ENCODE measurements around the gene ESR1. TPM values are rescaled to one million over a fixed set of nuclear protein-coding genes. Genes with fewer than 3 reads are reported as not detected.

ESR1 gene
- polyA plus RNA-seq, 3 donors: 0.12 to 0.24 (median 0.23) TPM

DNA sequence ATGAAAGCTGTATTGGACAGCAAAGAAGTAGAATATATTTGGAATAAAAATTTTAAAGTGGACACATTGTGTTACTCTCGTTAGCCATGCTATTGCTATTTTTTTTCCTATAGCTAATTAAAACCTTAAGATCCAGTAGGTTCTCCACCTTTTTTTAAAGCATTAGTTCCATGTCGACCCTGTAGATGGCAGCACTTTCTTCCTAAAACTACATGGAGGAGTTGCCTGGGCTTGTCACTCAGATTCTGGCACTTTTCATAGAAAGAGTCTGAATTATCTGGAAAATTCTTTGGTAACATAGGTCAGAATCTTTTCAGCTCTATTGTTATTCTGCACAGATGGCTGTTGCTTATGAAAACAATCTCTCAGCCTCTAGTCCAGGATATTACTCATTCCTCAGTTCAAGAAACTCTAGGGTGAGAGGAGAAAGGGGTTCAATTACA, 42.0 kb upstream of the ESR1 start:
- Histone ChIP-seq H4K20me1 (ENCODE audit: insufficient read depth, low read length) (no peaks in the 10 kb centered on the region), H3K4me1 (ENCODE audit: control insufficient read depth in 1 of 2, insufficient read depth in 2 of 2, low read length in 2 of 2) (peaks cover 7 to 10% of the 10 kb centered on the region in 2 donors), H3K27ac (ENCODE audit: low read depth in 1 of 2, low read length in 2 of 2) (no peak overlapping the region), H3K9ac (ENCODE audit: insufficient read depth, low read length, poor library complexity, severe bottlenecking) (no peak overlapping the region), H3K27me3 (ENCODE audit: control insufficient read depth in 2 of 2, insufficient read depth in 2 of 2, low read length in 2 of 2) (no peaks in the 10 kb centered on the region), H3K9me3 (replicated peaks in 1 of 2; ENCODE audit: control insufficient read depth in 1 of 2, insufficient read depth in 1 of 2, low read length in 2 of 2) (no peaks in the 10 kb centered on the region), H3K4me2 (replicated peaks; ENCODE audit: extremely low read depth, low read length, poor library complexity, severe bottlenecking) (no peak overlapping the region), H3K36me3 (replicated peaks in 1 of 2; ENCODE audit: control insufficient read depth in 1 of 2, insufficient read depth in 2 of 2, low read length in 2 of 2) (no peaks in the 10 kb centered on the region), H2AFZ (ENCODE audit: insufficient read depth, low read depth, low read length, poor library complexity, severe bottlenecking) (no peak overlapping the region), H3K79me2 (ENCODE audit: insufficient read depth, low read length) (no peaks in the 10 kb centered on the region), H3K4me3 (replicated peaks in 1 of 3; ENCODE audit: low read depth in 2 of 3, low read length in 3 of 3) (no peak overlapping the region)
- Mint-ChIP-seq H3K27ac (no peak overlapping the region), H3K36me3 (no peaks in the 10 kb centered on the region), H3K4me1 (peaks cover 9% of the 10 kb centered on the region), H3K27me3 (ENCODE audit: low read depth in 3 of 3) (peaks cover 0 to 3% (median 3%) of the 10 kb centered on the region in 3 donors), H3K4me3 (no peak overlapping the region), H3K9me3 (no peaks in the 10 kb centered on the region)
- TF ChIP-seq, protein P1, sequence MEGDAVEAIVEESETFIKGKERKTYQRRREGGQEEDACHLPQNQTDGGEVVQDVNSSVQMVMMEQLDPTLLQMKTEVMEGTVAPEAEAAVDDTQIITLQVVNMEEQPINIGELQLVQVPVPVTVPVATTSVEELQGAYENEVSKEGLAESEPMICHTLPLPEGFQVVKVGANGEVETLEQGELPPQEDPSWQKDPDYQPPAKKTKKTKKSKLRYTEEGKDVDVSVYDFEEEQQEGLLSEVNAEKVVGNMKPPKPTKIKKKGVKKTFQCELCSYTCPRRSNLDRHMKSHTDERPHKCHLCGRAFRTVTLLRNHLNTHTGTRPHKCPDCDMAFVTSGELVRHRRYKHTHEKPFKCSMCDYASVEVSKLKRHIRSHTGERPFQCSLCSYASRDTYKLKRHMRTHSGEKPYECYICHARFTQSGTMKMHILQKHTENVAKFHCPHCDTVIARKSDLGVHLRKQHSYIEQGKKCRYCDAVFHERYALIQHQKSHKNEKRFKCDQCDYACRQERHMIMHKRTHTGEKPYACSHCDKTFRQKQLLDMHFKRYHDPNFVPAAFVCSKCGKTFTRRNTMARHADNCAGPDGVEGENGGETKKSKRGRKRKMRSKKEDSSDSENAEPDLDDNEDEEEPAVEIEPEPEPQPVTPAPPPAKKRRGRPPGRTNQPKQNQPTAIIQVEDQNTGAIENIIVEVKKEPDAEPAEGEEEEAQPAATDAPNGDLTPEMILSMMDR (IDR thresholded peaks at IDR 0.05): peak; percentile 83
- intact Hi-C loops (cut with micrococcal nuclease): loop anchor here in 1 of 2 donors (10.0 kb wide), 1 partner anchor 359 kb away; no protein-coding TSS in a partner anchor
- DNase-seq: peak; percentile 32 to 53 (median 40)
- WGBS (ENCODE audit: insufficient coverage): no CpG with 5 or more reads among the region's 2 CpGs

DNA sequence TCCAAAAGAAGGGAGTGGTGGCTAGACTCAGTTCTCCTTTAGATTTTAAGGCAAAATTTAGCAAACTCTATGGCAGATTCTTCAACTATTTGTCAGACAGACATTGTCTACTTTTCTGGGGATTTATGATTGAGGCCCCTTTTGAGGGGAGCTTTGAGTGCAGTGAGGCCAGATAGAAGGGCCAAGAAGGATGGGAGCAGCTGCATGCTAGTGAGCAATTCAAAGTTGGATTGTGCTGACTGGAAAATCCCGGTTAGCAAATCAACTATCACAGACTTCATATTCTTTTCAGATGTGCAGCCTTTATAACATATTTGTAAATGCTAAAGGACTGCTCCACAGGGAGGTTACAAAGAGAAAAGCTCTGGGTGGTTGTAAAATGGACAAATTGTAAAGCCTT, 35.0 kb upstream of the ESR1 start:
- H3K27me3 ChIP-seq (ENCODE audit: control insufficient read depth in 2 of 2, insufficient read depth in 2 of 2, low read length in 2 of 2): no peaks in the 10 kb centered on the region
- Mint-ChIP-seq H3K27me3 (ENCODE audit: low read depth in 3 of 3) (peaks cover 0 to 5% (median 3%) of the 10 kb centered on the region in 3 donors), H3K4me1 (no peaks in the 10 kb centered on the region), H3K4me3 (no peak overlapping the region), H3K36me3 (no peaks in the 10 kb centered on the region), H3K27ac (no peak overlapping the region), H3K9me3 (peaks cover 0 to 2% (median 0%) of the 10 kb centered on the region in 7 donors)
- H3K9ac ChIP-seq (ENCODE audit: insufficient read depth, low read length, poor library complexity, severe bottlenecking): no peak overlapping the region
- DNase-seq: no peak
- no peaks in the 10 kb centered on the region for H3K79me2 ChIP-seq (ENCODE audit: insufficient read depth, low read length)
- intact Hi-C loops (cut with micrococcal nuclease): no loop called here
- no peaks in the 10 kb centered on the region for H3K36me3 ChIP-seq (replicated peaks in 1 of 2; ENCODE audit: control insufficient read depth in 1 of 2, insufficient read depth in 2 of 2, low read length in 2 of 2)
- H2AFZ ChIP-seq (ENCODE audit: insufficient read depth, low read depth, low read length, poor library complexity, severe bottlenecking): no peak overlapping the region
- no peak overlapping the region for H3K27ac ChIP-seq (ENCODE audit: low read depth in 1 of 2, low read length in 2 of 2)
- no CpG with 5 or more reads among the region's 1 CpG for WGBS (ENCODE audit: insufficient coverage)
- TF ChIP-seq, protein P1 (IDR thresholded peaks at IDR 0.05): no peak
- H3K4me2 ChIP-seq (replicated peaks; ENCODE audit: extremely low read depth, low read length, poor library complexity, severe bottlenecking): no peak overlapping the region
- no peaks in the 10 kb centered on the region for H4K20me1 ChIP-seq (ENCODE audit: insufficient read depth, low read length)
- no peak overlapping the region for H3K4me3 ChIP-seq (replicated peaks in 1 of 3; ENCODE audit: low read depth in 2 of 3, low read length in 3 of 3)
- no peaks in the 10 kb centered on the region for H3K4me1 ChIP-seq (ENCODE audit: control insufficient read depth in 1 of 2, insufficient read depth in 2 of 2, low read length in 2 of 2)
- H3K9me3 ChIP-seq (replicated peaks in 1 of 2; ENCODE audit: control insufficient read depth in 1 of 2, insufficient read depth in 1 of 2, low read length in 2 of 2): no peaks in the 10 kb centered on the region

All from CD14-positive monocyte (primary cell).